ENCODE data around the gene C19orf38. TPM values are rescaled to one million over a fixed set of nuclear protein-coding genes. Genes with fewer than 3 reads are reported as not detected.

C19orf38 gene
- total and polyA plus RNA-seq, 2 experiments from 2014 or later, result 0.45 TPM; not detected in 1

GRCh38 chr19:10888421-10888866 is 40.2 kb downstream of the C19orf38 start:
- peak overlapping the region; percentile 92 for H3K27ac ChIP-seq (ENCODE audit: low read depth)
- Mint-ChIP-seq H3K9me3 (no peaks in the 10 kb centered on the region), H3K4me1 (peaks cover 56% of the 10 kb centered on the region), H3K4me3 (peak overlapping the region; percentile 44), H3K27me3 (ENCODE audit: insufficient read depth, low read depth, poor library complexity) (peaks cover 2% of the 10 kb centered on the region), H3K36me3 (ENCODE audit: low read depth) (no peaks in the 10 kb centered on the region), H3K27ac (peak overlapping the region; percentile 89)
- H3K27me3 ChIP-seq (ENCODE audit: insufficient read depth), result no peaks in the 10 kb centered on the region
- peaks cover 79% of the 10 kb centered on the region for H3K4me1 ChIP-seq (ENCODE audit: insufficient read depth)
- DNase-seq (ENCODE audit: low spot score) (peak; percentile 86), ATAC-seq (peak; percentile 73)
- peaks cover 40% of the 10 kb centered on the region for H3F3A ChIP-seq (replicated peaks; ENCODE audit: low read depth)
- H4K20me1 ChIP-seq (replicated peaks; ENCODE audit: insufficient read depth), result no peaks in the 10 kb centered on the region; the same call in none of the 2 replicates
- H3K79me2 ChIP-seq (replicated peaks; ENCODE audit: insufficient read depth), result peaks cover 96% of the 10 kb centered on the region
- H3K36me3 ChIP-seq (ENCODE audit: insufficient read depth), result no peaks in the 10 kb centered on the region
- peak overlapping the region; percentile 76 for H3K4me2 ChIP-seq
- H3K4me3 ChIP-seq, result peak overlapping the region; percentile 26; the same call in 1 of the 2 replicates
- no peaks in the 10 kb centered on the region for H3K9me2 ChIP-seq (ENCODE audit: insufficient read depth)
- H2AFZ ChIP-seq, result no peak overlapping the region
- TF ChIP-seq ETS1 (IDR thresholded peaks at IDR 0.05) (no peak), NANOG (IDR thresholded peaks at IDR 0.05; ENCODE audit: borderline replicate concordance) (no peak), ZNF462 (CRISPR knock-in tag; IDR thresholded peaks at IDR 0.05) (no peak), ZNF331 (CRISPR knock-in tag; IDR thresholded peaks at IDR 0.05; ENCODE audit: low read depth) (no peak), EZH2phosphoT487 (IDR thresholded peaks at IDR 0.05; ENCODE audit: unreplicated experiment) (no peak), CREB1 (CRISPR knock-in tag; IDR thresholded peaks at IDR 0.05; ENCODE audit: low read depth) (no peak), STAT1 (IDR thresholded peaks at IDR 0.05; ENCODE audit: unreplicated experiment) (no peak), REST (IDR thresholded peaks at IDR 0.05; ENCODE audit: unreplicated experiment) (no peak), CTCF (conservative IDR thresholded peaks at IDR 0.05; ENCODE audit: low read depth in 2 of 2) (no peak), JUNB (IDR thresholded peaks at IDR 0.05; ENCODE audit: unreplicated experiment) (no peak)
